LNCAP (cell line): Measurements from ENCODE around the gene MAN2A1.

Source experiments
- CTCF ChIP-seq: fragments of 450-650 bp; IDR thresholded peaks from 2 replicates; pipeline ENCODE4 v1.5.1; 2017; ENCODE audit warnings: mild to moderate bottlenecking

The MAN2A1 gene

GRCh38 chr5:109744261-109744660 is 54.5 kb downstream of the MAN2A1 start:
- no peak for TF ChIP-seq CTCF

- TF ChIP-seq CTCF = no peak
These were observed 58.8 kb downstream of the MAN2A1 start for GRCh38 chr5:109748546-109748945.

GRCh38 chr5:109750463-109750862 is 60.7 kb downstream of the MAN2A1 start:
- TF ChIP-seq CTCF = no peak

- no peak for TF ChIP-seq CTCF
These were observed 63.6 kb downstream of the MAN2A1 start for GRCh38 chr5:109753279-109753678.

GRCh38 chr5:109754319-109754718 is 64.6 kb downstream of the MAN2A1 start:
- TF ChIP-seq CTCF = no peak

GRCh38 chr5:109755761-109756160 is 66.0 kb downstream of the MAN2A1 start:
- no peak for TF ChIP-seq CTCF

GRCh38 chr5:109756543-109757185 is 66.9 kb downstream of the MAN2A1 start:
- TF ChIP-seq CTCF = no peak

GRCh38 chr5:109757490-109757889 is 67.8 kb downstream of the MAN2A1 start:
- no peak for TF ChIP-seq CTCF
